H9 (cell line): Measurements from ENCODE around the gene LIMS1. TPM values are rescaled to one million over a fixed set of nuclear protein-coding genes. Genes with fewer than 3 reads are reported as not detected.

Source experiments
- DNase-seq: peaks from one replicate; pipeline ENCODE4 v3.0.0-alpha.2; 2017
- H2AFZ ChIP-seq: one replicate; pipeline ENCODE4 v1.6.1; 2013; ENCODE audit warnings: mild to moderate bottlenecking, low read length, control low read depth, moderate library complexity
- H2AK5ac ChIP-seq: 2 replicates; pipeline ENCODE4 v1.6.1; 2013; ENCODE audit warnings: low read length, control low read depth, mixed read lengths; ENCODE audit not compliant: insufficient read length
- H2BK120ac ChIP-seq: one replicate; pipeline ENCODE4 v1.6.1; 2013; ENCODE audit warnings: low read depth, mild to moderate bottlenecking, low read length, control low read depth, inconsistent platforms; ENCODE audit not compliant: poor library complexity, severe bottlenecking
- H2BK12ac ChIP-seq: 2 replicates; pipeline ENCODE4 v1.6.1; 2013; ENCODE audit warnings: low read length, control low read depth, mixed read lengths, low read depth; ENCODE audit not compliant: insufficient read length
- H2BK15ac ChIP-seq: 2 replicates; pipeline ENCODE4 v1.6.1; 2013; ENCODE audit warnings: low read depth, low read length, control low read depth
- H2BK20ac ChIP-seq: one replicate; pipeline ENCODE4 v1.6.1; 2013; ENCODE audit warnings: low read depth, mild to moderate bottlenecking, low read length, control low read depth, inconsistent platforms; ENCODE audit not compliant: poor library complexity, severe bottlenecking
- H2BK5ac ChIP-seq: 2 replicates; pipeline ENCODE4 v1.6.1; 2013; ENCODE audit warnings: low read length, control low read depth, mixed read lengths; ENCODE audit not compliant: insufficient read length
- H3K14ac ChIP-seq: 2 replicates; pipeline ENCODE4 v1.6.1; 2013; ENCODE audit warnings: low read length, control low read depth; ENCODE audit not compliant: insufficient read depth
- H3K18ac ChIP-seq: 2 replicates; pipeline ENCODE4 v1.6.1; 2013; ENCODE audit warnings: low read depth, mild to moderate bottlenecking, mixed read lengths, low read length, control low read depth; ENCODE audit not compliant: insufficient read length
- H3K23ac ChIP-seq: 2 replicates; pipeline ENCODE4 v1.6.1; 2013; ENCODE audit warnings: low read length, control low read depth, mixed read lengths, low read depth; ENCODE audit not compliant: insufficient read length
- H3K23me2 ChIP-seq: 2 replicates; pipeline ENCODE4 v1.6.1; 2013; ENCODE audit warnings: low read depth, mild to moderate bottlenecking, mixed read lengths, low read length, control low read depth; ENCODE audit not compliant: insufficient read length, poor library complexity, severe bottlenecking
- H3K27ac ChIP-seq: 2 replicates; pipeline ENCODE4 v1.5.1; 2013; ENCODE audit warnings: low read length, control low read depth, mixed read lengths, low read depth; ENCODE audit not compliant: insufficient read length
- H3K27me3 ChIP-seq: 2 replicates; pipeline ENCODE4 v1.6.1; 2013; ENCODE audit warnings: low read length, control low read depth, inconsistent platforms; ENCODE audit not compliant: insufficient read depth
- H3K4ac ChIP-seq: 2 replicates; pipeline ENCODE4 v1.6.1; 2013; ENCODE audit warnings: low read depth, mild to moderate bottlenecking, control low read depth, inconsistent platforms, low read length, moderate library complexity
- H3K4me1 ChIP-seq: 2 replicates; pipeline ENCODE4 v1.6.1; 2013; ENCODE audit warnings: low read length, control low read depth, inconsistent platforms; ENCODE audit not compliant: insufficient read depth
- H3K4me2 ChIP-seq: 2 replicates; pipeline ENCODE4 v1.6.1; 2013; ENCODE audit warnings: low read length, control low read depth, mixed read lengths; ENCODE audit not compliant: insufficient read length, insufficient read depth
- H3K56ac ChIP-seq: 2 replicates; pipeline ENCODE4 v1.6.1; 2013; ENCODE audit warnings: low read depth, mild to moderate bottlenecking, mixed read lengths, low read length, control low read depth; ENCODE audit not compliant: insufficient read length
- H3K79me1 ChIP-seq: 2 replicates; pipeline ENCODE4 v1.6.1; 2013; ENCODE audit warnings: low read depth, mild to moderate bottlenecking, moderate library complexity, low read length, control low read depth, inconsistent platforms; ENCODE audit not compliant: insufficient read depth, poor library complexity, severe bottlenecking
- H3K79me2 ChIP-seq: 2 replicates; pipeline ENCODE4 v1.6.1; 2013; ENCODE audit warnings: low read length, control low read depth, inconsistent platforms; ENCODE audit not compliant: insufficient read depth
- H3K9ac ChIP-seq: 2 replicates; pipeline ENCODE4 v1.6.1; 2013; ENCODE audit warnings: low read length, control low read depth, mixed read lengths; ENCODE audit not compliant: insufficient read length; ENCODE audit errors: extremely low read depth
- H3K9me3 ChIP-seq: one replicate; pipeline ENCODE4 v1.6.1; 2013; ENCODE audit warnings: low read depth, low read length, inconsistent platforms; ENCODE audit not compliant: control insufficient read depth
- H3T11ph ChIP-seq: one replicate; pipeline ENCODE4 v1.6.1; 2013; ENCODE audit warnings: mild to moderate bottlenecking, low read length, control low read depth, inconsistent platforms
- H4K20me1 ChIP-seq: one replicate; pipeline ENCODE4 v1.6.1; 2013; ENCODE audit not compliant: control insufficient read depth, insufficient read length, insufficient read depth
- H4K5ac ChIP-seq: 2 replicates; pipeline ENCODE4 v1.6.1; 2013; ENCODE audit warnings: low read depth, mild to moderate bottlenecking, mixed read lengths, low read length, control low read depth; ENCODE audit not compliant: insufficient read length
- H4K8ac ChIP-seq: replicated peaks from 2 replicates; pipeline ENCODE4 v1.6.1; 2013; ENCODE audit warnings: low read length, control low read depth, mixed read lengths, low read depth; ENCODE audit not compliant: insufficient read length
- H4K91ac ChIP-seq: 2 replicates; pipeline ENCODE4 v1.6.1; 2013; ENCODE audit warnings: low read depth, mild to moderate bottlenecking, moderate library complexity, mixed read lengths, low read length, control low read depth; ENCODE audit not compliant: insufficient read length
- H3K27ac Mint-ChIP-seq, 3 experiments: 2 replicates in 2 of 3; 3 replicates in 1 of 3; pipeline ENCODE4 v1.8.0; 2020 to 2021; ENCODE audit warnings: mixed read lengths in 3 of 3, mild to moderate bottlenecking in 1 of 3, moderate library complexity in 1 of 3
- H3K27me3 Mint-ChIP-seq: 2 replicates; pipeline ENCODE4 v1.8.0; 2021; ENCODE audit warnings: low read depth, mild to moderate bottlenecking, moderate library complexity, mixed read lengths
- H3K36me3 Mint-ChIP-seq, 3 experiments: 2 replicates in 2 of 3; 3 replicates in 1 of 3; pipeline ENCODE4 v1.8.0; 2020 to 2021; ENCODE audit warnings: low read depth in 3 of 3, mixed read lengths in 3 of 3; ENCODE audit not compliant: insufficient read depth in 1 of 3
- H3K4me1 Mint-ChIP-seq, 2 experiments: 2 replicates each; pipeline ENCODE4 v1.8.0; 2020; ENCODE audit warnings: mixed read lengths in 2 of 2
- H3K4me3 Mint-ChIP-seq, 2 experiments: 2 replicates in 1 of 2; 3 replicates in 1 of 2; pipeline ENCODE4 v1.8.0; 2020 to 2021; ENCODE audit warnings: mild to moderate bottlenecking in 2 of 2, mixed read lengths in 2 of 2, moderate library complexity in 1 of 2
- H3K9me3 Mint-ChIP-seq, 2 experiments: 2 replicates in 1 of 2; 3 replicates in 1 of 2; pipeline ENCODE4 v1.8.0; 2020; ENCODE audit warnings: mild to moderate bottlenecking in 2 of 2, mixed read lengths in 2 of 2, moderate library complexity in 1 of 2
- CTCF ChIP-seq: fragments of 200-600 bp; sonication (generic); conservative IDR thresholded peaks from 3 replicates; pipeline ENCODE4 v1.8.0; 2021; ENCODE audit warnings: antibody characterized with exemption, mild to moderate bottlenecking
- WGBS: extraction: QIAGEN DNeasy Blood & Tissue Kit; methylation state at CpG from one replicate; pipeline ENCODE4 v1.1.7; 2013; ENCODE audit warnings: missing lambda C conversion rate, low lambda C conversion rate, mixed read lengths; ENCODE audit not compliant: insufficient read length; ENCODE audit errors: extremely low coverage; 5-methylcytosine and 5-hydroxymethylcytosine counted together
- total RNA-seq: library from RNA; stranded (reverse); gene quantifications from 2 replicates; pipeline ENCODE4 v1.2.1, GENCODE V29; 2021

Gene LIMS1
- total RNA-seq, 1 experiment from 2014 or later = 37.7 TPM

GRCh38 chr2:108625828-108626195 lies 91.5 kb downstream of the LIMS1 start:
- H3K27me3 Mint-ChIP-seq = no peaks in the 10 kb centered on the region
- H3K9me3 ChIP-seq = no peaks in the 10 kb centered on the region
- H3K27me3 ChIP-seq = no peaks in the 10 kb centered on the region
- no peak overlapping the region for H3K56ac ChIP-seq
- H3T11ph ChIP-seq = no peak overlapping the region
- H4K20me1 ChIP-seq = no peaks in the 10 kb centered on the region
- no peak overlapping the region for H3K9ac ChIP-seq
- no peak overlapping the region for H2BK120ac ChIP-seq
- no peak overlapping the region for H4K8ac ChIP-seq
- no peak overlapping the region for H3K4me2 ChIP-seq
- no peaks in the 10 kb centered on the region for H3K23me2 ChIP-seq
- WGBS = no CpG with 5 or more reads among the region's 2 CpGs
- no peak overlapping the region for H3K27ac ChIP-seq
- H3K27ac Mint-ChIP-seq = no peak overlapping the region
- no peak overlapping the region for H2BK20ac ChIP-seq
- no peak overlapping the region for H2BK5ac ChIP-seq
- no peak overlapping the region for H4K5ac ChIP-seq
- H2BK15ac ChIP-seq = no peak overlapping the region
- no peak overlapping the region for H2AFZ ChIP-seq
- H4K91ac ChIP-seq = no peak overlapping the region
- H3K79me2 ChIP-seq = no peaks in the 10 kb centered on the region
- no peak overlapping the region for H3K18ac ChIP-seq
- H3K4me1 ChIP-seq = peaks cover 7% of the 10 kb centered on the region; the same call in 1 of the 2 replicates
- TF ChIP-seq CTCF = no peak
- H2AK5ac ChIP-seq = no peak overlapping the region
- H3K14ac ChIP-seq = no peak overlapping the region
- H3K4me3 Mint-ChIP-seq = no peak overlapping the region
- H3K36me3 Mint-ChIP-seq = peaks cover 0 to 1% (median 0%) of the 10 kb centered on the region in 3 experiments; a peak in 1 of 7 replicates
- no peaks in the 10 kb centered on the region for H3K79me1 ChIP-seq
- H2BK12ac ChIP-seq = no peak overlapping the region
- DNase-seq = no peak
- H3K9me3 Mint-ChIP-seq = no peaks in the 10 kb centered on the region
- no peak overlapping the region for H3K23ac ChIP-seq
- H3K4me1 Mint-ChIP-seq = peaks cover 35 to 41% of the 10 kb centered on the region in 2 experiments
- H3K4ac ChIP-seq = no peak overlapping the region
